ENCODE measurements around the gene SDHA. TPM values are rescaled to one million over a fixed set of nuclear protein-coding genes. Genes with fewer than 3 reads are reported as not detected.

The SDHA gene
- total and polyA plus RNA-seq, 2 donors: 58.3 to 106 TPM

GRCh38 chr5:179401-179800, 38.7 kb upstream of the SDHA start:
- DNase-seq (ENCODE audit: extremely low spot score): no peak
- H3K4me3 ChIP-seq (ENCODE audit: low read depth, low read length): no peak overlapping the region
- H3K27ac ChIP-seq (ENCODE audit: low read depth): no peak overlapping the region
- H3K36me3 ChIP-seq (ENCODE audit: insufficient read depth): no peaks in the 10 kb centered on the region
- no peaks in the 10 kb centered on the region for H3K4me1 ChIP-seq (ENCODE audit: insufficient read depth)
- WGBS: 95% methylated on average over 9 of the region's 9 CpGs

DNA sequence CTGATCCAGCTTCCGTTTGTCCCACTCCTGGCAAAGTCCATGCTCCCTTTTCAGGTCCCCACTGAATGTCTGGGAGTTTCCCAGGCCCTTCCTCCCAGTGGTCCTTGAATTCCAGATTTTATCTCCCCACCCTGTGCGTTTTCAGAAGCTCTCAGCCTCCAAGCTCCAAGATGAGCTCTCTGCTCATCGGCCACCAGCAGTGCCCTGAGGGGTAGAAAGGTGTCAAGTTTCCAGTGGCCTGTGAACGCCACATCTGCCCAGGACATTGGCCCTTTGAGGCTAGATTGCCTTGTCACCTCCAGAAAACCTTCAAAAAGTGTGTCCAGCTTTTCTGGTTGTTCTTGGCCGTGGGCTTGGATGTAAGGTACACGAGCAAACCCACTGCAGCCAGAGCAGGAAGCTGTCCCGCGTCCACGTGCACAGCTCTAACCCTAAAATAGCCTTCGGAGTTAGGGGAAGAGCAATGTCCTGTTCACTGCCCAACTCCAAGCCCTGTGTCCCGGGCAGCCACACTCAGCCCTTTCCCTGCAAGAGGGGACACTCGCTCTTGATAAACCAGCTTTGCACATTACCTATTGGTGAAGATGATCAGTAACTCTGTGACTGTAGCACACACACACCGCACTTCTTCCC, 37.7 kb upstream of the SDHA start:
- no peaks in the 10 kb centered on the region for H3K4me1 ChIP-seq (ENCODE audit: insufficient read depth)
- WGBS: 64% methylated on average over 13 of the region's 13 CpGs
- no peak for DNase-seq (ENCODE audit: extremely low spot score)
- no peaks in the 10 kb centered on the region for H3K36me3 ChIP-seq (ENCODE audit: insufficient read depth)
- H3K27ac ChIP-seq (ENCODE audit: low read depth): no peak overlapping the region
- H3K4me3 ChIP-seq (ENCODE audit: low read depth, low read length): no peak overlapping the region

DNA sequence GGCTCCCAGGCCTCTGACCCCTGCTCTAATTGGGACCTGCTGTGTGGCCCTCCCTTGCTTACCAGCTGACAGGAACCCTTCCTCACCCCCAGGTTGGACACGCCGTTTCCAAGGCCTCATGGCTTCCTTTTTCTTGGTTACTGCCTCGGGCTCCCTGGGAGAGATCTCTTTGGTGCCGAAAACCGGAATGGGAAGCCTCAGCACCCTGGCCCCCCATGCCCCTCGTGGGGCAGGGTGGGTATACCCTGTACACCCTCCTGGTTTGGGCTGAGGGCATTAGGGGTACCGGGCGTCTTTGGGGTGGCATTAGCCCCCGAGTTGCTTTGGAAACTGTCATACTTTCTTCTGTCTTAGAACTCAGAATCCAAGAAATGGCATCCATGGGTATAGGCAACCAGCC, 37.0 kb upstream of the SDHA start:
- H3K4me3 ChIP-seq (ENCODE audit: low read depth, low read length): no peak overlapping the region
- H3K36me3 ChIP-seq (ENCODE audit: insufficient read depth): no peaks in the 10 kb centered on the region
- 86% methylated on average over 9 of the region's 9 CpGs for WGBS
- no peaks in the 10 kb centered on the region for H3K4me1 ChIP-seq (ENCODE audit: insufficient read depth)
- H3K27ac ChIP-seq (ENCODE audit: low read depth): no peak overlapping the region
- no peak for DNase-seq (ENCODE audit: extremely low spot score)

DNA sequence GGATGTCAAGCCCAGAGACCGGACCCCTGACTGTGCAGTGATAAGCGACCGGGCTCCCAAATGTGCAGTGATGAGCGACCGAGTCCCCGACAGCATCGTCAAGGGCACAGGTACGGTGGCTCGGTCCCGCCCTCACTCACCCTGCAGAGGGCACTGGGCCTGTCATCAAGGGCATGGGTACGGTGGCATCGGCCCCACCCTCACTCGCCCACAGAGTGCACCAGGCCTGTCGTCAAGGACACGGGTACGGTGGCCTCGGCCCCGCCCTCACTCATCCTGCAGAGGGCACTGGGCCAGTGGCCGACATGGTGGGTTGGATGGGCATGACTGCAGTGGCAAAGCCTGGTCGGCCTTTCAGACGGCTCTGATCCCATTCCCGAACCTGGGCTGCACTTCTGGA, 36.6 kb upstream of the SDHA start:
- H3K4me1 ChIP-seq (ENCODE audit: insufficient read depth): no peaks in the 10 kb centered on the region
- no peak overlapping the region for H3K27ac ChIP-seq (ENCODE audit: low read depth)
- no peaks in the 10 kb centered on the region for H3K36me3 ChIP-seq (ENCODE audit: insufficient read depth)
- 96% methylated on average over 22 of the region's 22 CpGs for whole genome bisulfite sequencing
- DNase-seq (ENCODE audit: extremely low spot score): no peak
- H3K4me3 ChIP-seq (ENCODE audit: low read depth, low read length): no peak overlapping the region

GRCh38 chr5:182126-182525, 36.0 kb upstream of the SDHA start:
- 93% methylated on average over 12 of the region's 12 CpGs for WGBS
- DNase-seq (ENCODE audit: extremely low spot score): no peak
- Histone ChIP-seq H3K36me3 (ENCODE audit: insufficient read depth) (no peaks in the 10 kb centered on the region), H3K27ac (ENCODE audit: low read depth) (no peak overlapping the region), H3K4me3 (ENCODE audit: low read depth, low read length) (no peak overlapping the region), H3K4me1 (ENCODE audit: insufficient read depth) (no peaks in the 10 kb centered on the region)

DNA sequence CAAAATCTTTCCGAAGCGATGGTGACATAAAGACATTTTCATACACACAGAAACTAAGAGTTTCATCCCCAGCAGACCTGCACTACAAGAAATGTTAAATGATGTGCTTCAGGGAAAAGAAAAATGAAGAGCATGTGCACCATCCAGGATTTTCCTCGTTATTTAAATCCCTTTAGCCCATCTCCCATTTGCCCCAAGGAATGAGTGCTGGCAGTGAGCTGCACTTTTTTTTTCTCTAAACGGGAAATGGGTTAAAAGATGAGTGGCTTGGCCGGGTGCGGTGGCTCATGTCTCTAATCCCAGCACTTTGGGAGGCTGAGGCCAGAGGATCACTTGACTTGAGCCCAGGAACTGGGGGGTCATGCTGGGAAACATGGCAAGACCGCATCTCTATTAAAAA, 33.6 kb upstream of the SDHA start:
- Histone ChIP-seq H3K4me3 (ENCODE audit: low read depth, low read length) (no peak overlapping the region), H3K36me3 (ENCODE audit: insufficient read depth) (no peaks in the 10 kb centered on the region), H3K27ac (ENCODE audit: low read depth) (no peak overlapping the region), H3K4me1 (ENCODE audit: insufficient read depth) (no peaks in the 10 kb centered on the region)
- 72% methylated on average over 7 of the region's 7 CpGs for WGBS
- DNase-seq (ENCODE audit: extremely low spot score): no peak

DNA sequence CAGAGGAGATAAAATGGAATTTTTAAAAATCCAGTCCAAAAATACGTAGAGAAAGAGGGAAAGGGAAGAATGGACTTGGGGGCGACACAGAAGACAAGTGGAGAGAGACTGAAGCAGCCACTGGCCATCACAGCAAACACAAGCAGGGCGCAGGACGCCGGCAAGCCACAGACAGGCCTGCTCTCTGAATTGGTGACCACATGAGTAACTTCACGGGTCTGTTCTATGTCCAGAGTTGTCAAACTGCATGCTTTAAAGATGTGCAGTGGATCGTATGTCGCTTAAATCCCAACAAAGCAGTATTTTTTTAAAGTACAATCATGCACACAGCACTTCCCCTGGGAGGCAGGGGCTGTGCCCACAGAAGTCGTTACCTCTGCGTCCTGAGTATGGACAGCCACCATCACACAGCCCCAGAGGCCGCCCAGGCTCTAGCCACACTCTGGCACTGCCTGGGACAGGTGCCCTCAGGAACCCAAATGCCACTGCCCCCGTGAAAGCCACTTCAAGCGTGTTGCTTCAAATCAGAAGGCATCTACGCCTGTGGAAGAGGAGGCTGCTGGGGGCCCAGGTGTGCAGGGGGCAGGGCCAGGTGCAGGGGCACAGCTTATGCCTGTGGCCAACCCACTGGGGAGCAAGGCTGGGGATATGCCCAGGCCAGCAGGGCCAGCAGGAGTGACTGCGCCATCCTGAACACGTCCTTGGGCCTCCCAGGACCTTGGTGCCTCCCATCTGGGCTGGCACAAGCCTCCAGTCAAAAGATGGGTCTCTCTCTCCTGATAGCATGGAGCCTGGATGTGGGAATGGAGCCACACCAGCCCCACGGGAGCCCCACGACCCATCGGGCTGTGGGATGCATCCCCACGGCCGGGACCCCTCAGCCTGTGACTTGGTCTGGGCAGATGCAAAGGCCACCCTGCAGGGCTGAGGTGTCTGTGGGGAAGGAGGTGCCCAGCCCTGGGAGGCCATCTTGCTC, 32.7 kb upstream of the SDHA start:
- 79% methylated on average over 21 of the region's 21 CpGs for WGBS
- no peak for DNase-seq (ENCODE audit: extremely low spot score)
- H3K27ac ChIP-seq (ENCODE audit: low read depth): no peak overlapping the region
- H3K36me3 ChIP-seq (ENCODE audit: insufficient read depth): no peaks in the 10 kb centered on the region
- no peaks in the 10 kb centered on the region for H3K4me1 ChIP-seq (ENCODE audit: insufficient read depth)
- H3K4me3 ChIP-seq (ENCODE audit: low read depth, low read length): no peak overlapping the region

DNA sequence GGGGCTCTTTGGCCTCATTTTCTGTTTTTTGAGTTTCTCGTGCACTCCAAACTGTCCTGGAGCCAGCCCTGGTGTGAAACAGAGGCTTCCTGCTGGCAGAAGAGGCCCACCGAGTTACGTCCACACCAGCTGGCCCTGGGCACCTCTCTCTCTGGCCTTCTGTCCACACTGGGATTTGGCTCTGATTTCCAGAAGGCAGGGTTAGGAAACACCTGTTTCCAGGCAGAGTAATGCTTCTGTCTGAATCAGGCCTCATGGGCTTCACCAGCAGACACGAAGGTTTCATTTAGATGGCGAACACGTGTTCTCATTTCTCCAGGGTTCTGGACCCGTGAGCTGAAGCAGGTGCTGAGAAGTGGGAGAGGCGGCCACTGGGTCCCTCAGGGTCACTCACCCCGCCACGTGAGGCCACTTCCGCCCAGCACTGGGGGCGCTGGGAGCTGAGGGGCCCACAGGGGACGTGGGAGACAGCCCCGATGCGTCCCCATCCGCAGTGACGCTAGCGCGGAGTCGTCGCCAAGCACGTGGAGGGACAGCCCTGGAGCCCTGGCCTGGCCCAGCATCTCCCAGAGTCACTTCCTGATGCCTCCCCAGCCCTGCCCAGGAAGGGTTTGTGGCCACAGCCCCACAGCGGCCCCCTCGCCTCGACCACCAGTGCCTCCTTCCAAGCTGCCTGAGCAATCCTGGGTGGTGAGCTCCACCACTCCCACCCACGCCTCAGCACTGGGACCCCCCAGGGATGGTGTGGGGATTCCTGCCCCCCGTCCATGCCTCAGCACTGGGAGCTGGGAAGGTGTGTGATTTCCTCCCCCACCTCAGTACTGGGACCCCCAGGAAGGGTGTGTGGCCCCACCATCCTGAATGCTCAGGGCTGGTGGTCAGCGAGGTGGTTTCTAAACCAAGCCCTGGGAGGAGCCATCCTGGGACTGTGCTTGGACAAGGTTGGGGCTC, 31.8 kb upstream of the SDHA start:
- no peak overlapping the region for H3K27ac ChIP-seq (ENCODE audit: low read depth)
- no peaks in the 10 kb centered on the region for H3K4me1 ChIP-seq (ENCODE audit: insufficient read depth)
- no peaks in the 10 kb centered on the region for H3K36me3 ChIP-seq (ENCODE audit: insufficient read depth)
- WGBS: 87% methylated on average over 28 of the region's 28 CpGs
- H3K4me3 ChIP-seq (ENCODE audit: low read depth, low read length): no peak overlapping the region
- no peak for DNase-seq (ENCODE audit: extremely low spot score)

GRCh38 chr5:187042-187431, 31.1 kb upstream of the SDHA start:
- H3K36me3 ChIP-seq (ENCODE audit: insufficient read depth): no peaks in the 10 kb centered on the region
- no peak overlapping the region for H3K4me3 ChIP-seq (ENCODE audit: low read depth, low read length)
- H3K27ac ChIP-seq (ENCODE audit: low read depth): no peak overlapping the region
- no peaks in the 10 kb centered on the region for H3K4me1 ChIP-seq (ENCODE audit: insufficient read depth)
- WGBS: 92% methylated on average over 13 of the region's 13 CpGs
- no peak for DNase-seq (ENCODE audit: extremely low spot score)

DNA sequence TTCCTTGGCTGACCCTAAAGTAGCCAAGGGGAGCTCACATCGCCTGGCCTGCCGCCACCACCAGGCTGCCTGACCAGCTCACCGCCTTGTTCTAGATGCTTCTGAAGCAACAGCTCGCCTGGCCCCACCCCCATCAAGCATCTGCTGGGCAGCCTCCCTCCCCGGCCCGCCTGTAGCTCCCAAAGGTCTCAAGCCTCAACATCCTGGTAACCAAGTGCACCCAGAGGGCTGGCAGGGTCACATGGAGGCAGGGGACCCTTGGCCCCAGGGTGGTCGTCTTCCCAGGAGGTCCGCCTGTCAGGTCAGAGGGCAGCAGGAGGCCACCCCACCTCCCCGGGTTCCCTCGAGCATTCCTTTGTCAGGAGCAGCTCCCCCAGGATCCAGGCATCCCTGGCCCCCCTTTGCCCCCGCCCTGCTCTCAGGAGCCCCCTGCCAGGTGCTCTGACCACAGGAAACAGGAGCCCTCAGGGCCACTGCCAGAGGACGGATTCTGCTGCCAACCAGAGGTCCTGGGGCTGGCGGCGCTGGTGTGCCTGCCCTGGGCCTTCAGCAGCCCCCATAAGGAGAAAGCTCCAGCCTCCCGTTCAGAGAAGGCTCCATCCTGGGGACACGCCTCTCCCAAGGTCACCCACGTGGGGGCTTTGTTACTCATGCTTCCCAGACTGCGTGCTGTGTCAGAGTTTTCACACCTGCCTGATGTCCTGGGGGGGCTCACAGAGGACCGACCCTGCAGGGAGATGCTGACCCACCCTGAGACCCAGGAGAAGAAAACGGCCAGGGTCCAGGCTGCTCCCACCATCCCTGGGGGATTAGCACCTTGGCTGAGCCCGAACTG, 30.3 kb upstream of the SDHA start:
- H3K4me3 ChIP-seq (ENCODE audit: low read depth, low read length): no peak overlapping the region
- no peak overlapping the region for H3K27ac ChIP-seq (ENCODE audit: low read depth)
- 59% methylated on average over 21 of the region's 21 CpGs for WGBS
- no peaks in the 10 kb centered on the region for H3K36me3 ChIP-seq (ENCODE audit: insufficient read depth)
- no peak for DNase-seq (ENCODE audit: extremely low spot score)
- H3K4me1 ChIP-seq (ENCODE audit: insufficient read depth): no peaks in the 10 kb centered on the region

- peak; percentile 49 for DNase-seq (ENCODE audit: extremely low spot score)
- H3K36me3 ChIP-seq (ENCODE audit: insufficient read depth): no peaks in the 10 kb centered on the region
- no peak overlapping the region for H3K27ac ChIP-seq (ENCODE audit: low read depth)
- WGBS: 35% methylated on average over 37 of the region's 37 CpGs
- H3K4me3 ChIP-seq (ENCODE audit: low read depth, low read length): no peak overlapping the region
- no peaks in the 10 kb centered on the region for H3K4me1 ChIP-seq (ENCODE audit: insufficient read depth)
Observed at GRCh38 chr5:188488-189481, 29.3 kb upstream of the SDHA start.

DNA sequence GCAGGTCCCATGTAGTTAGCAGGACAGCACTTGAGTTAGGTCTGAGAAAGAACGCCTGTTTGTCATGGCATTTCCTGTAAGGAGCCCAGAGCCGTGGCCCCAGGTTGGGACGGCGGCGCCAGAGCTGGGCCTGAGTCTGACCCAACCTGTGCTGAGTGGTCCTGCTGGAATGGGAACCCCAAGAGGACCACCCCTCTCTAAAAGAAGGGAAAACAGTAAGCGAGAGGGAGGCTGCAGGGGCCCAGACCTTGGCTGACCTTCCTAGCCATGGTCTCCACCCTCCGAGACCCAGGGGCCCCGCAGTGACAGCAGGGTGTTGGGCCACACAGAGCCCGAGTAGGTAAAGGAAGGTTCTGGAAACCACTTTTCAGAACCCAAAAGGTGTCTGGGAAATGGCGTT, 28.6 kb upstream of the SDHA start:
- WGBS: 91% methylated on average over 9 of the region's 10 CpGs
- Histone ChIP-seq H3K4me1 (ENCODE audit: insufficient read depth) (no peaks in the 10 kb centered on the region), H3K36me3 (ENCODE audit: insufficient read depth) (no peaks in the 10 kb centered on the region), H3K4me3 (ENCODE audit: low read depth, low read length) (no peak overlapping the region), H3K27ac (ENCODE audit: low read depth) (no peak overlapping the region)
- no peak for DNase-seq (ENCODE audit: extremely low spot score)

Data from urinary bladder (tissue), 4 donors.